Tongue (tissue), 2 donors: ENCODE results near the gene ACTL6B. TPM values are rescaled to one million over a fixed set of nuclear protein-coding genes. Genes with fewer than 3 reads are reported as not detected.
"Not testable (repeated sequence)": the region's sequence is repeated elsewhere in the genome, so short reads cannot be mapped to it uniquely, and the experiment has no call there.

Source experiments
- DNase-seq: peaks from one replicate; pipeline ENCODE4 v3.0.0-alpha.2; 2015
- total RNA-seq: library from RNA; depleted of rRNA; stranded (reverse); fragments of >200 nt; gene quantifications from one replicate; pipeline ENCODE4 v1.2.3, GENCODE V29; 2014

ACTL6B gene
- total RNA-seq, 1 donor from 2014 or later, result not detected

DNA sequence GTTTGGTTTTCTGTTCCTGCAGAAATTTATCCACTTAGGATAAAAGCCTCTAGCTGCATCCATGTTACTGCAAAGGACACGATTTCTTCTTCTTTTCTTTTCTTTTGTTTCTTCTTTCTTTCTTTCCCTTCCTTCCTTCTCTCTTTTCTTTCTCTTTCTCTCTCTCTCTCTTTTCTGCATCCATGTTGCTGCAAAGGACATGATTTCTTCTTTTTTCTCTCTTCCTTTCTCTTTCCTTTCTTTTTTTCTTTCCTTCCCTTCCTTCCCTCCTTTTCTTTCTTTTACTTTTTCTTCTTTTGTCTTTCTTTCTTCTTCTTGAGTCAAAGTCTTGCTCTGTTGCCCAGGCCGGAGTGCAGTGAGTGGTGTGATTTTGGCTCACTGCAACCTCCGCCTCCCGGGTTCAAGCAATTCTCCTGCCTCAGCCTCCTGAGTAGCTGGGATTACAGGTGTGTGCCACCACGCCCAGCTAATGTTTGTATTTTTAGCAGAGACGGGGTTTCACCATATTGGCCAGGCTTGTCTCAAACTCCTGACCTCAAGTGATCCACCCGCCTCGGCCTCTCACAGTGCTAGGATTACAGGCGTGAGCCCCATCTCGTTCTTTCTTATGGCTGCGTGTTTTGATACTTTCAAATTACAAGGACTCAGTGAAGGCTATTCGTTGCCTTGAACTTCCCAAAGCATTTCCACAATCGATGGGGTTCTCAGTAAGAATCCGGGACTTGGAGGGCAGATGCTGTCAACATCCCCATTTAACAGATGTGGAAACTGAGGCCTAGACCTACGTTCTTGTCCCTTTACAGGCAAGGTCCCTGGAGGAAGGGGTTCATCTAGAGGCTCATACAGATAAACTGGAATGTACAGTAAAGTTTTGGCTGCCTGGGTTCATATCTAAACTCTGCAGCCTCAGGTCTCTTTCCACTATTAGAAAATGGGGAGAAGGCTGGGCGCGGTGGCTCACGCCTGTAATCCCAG lies 15.4 kb upstream of the ACTL6B start:
- DNase-seq, result no peak

- no peak for DNase-seq
Measured at GRCh38 chr7:100670074-100670473, 13.8 kb upstream of the ACTL6B start.

- DNase-seq, result not testable (repeated sequence)
Measured at GRCh38 chr7:100669106-100669505, 12.9 kb upstream of the ACTL6B start.

DNA sequence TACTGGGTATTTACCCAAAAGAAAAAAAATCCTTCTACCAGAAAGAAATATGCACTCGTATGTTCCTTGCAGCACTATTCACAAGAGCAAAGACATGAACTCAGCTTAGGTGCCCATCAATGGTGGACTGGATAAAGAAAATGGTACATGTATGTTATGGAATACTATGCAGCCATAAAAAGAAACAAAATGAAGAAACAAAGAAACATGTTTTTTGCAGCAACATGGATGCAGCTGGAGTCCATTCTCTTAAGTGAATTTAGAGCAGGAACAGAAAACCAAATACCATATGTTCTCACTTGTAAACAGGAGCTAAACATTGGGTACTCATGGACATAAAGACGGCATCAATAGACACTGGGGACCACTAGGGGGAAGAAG lies 11.8 kb upstream of the ACTL6B start:
- no peak for DNase-seq

DNA sequence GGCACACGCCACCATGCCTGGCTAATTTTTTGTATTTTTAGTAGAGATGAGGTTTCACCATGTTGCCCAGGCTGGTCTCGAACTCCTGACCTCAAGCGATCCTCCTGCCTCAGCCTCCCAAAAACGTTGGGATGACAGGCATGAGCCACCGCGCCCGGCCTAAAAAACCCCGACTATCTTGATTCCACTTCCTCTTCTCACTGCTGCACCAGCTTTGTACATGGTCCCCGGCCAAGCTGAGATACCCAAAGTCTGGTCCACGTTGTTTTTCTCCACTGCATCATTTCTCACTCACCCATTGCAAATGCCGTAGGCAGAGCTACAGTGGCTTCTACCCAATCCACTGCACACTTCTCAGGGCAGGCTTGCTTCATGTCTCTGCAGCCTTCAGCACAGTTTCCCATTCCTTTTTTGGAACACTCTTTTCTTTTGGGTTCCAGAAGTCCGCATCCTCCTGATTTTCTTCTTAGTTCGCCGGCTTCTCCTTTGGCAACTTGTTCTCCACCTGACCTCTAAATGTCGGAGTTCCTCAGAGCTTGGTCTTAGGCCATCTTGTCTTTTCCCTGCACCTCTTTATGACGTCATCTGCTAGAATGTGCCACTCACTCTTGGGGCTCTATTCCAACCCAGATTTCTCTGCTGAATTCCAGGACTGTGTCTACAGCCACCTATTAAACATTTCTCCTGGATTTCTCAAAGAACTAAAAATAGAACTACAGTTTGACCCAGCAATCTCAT lies 11.3 kb upstream of the ACTL6B start:
- DNase-seq, result no peak

DNA sequence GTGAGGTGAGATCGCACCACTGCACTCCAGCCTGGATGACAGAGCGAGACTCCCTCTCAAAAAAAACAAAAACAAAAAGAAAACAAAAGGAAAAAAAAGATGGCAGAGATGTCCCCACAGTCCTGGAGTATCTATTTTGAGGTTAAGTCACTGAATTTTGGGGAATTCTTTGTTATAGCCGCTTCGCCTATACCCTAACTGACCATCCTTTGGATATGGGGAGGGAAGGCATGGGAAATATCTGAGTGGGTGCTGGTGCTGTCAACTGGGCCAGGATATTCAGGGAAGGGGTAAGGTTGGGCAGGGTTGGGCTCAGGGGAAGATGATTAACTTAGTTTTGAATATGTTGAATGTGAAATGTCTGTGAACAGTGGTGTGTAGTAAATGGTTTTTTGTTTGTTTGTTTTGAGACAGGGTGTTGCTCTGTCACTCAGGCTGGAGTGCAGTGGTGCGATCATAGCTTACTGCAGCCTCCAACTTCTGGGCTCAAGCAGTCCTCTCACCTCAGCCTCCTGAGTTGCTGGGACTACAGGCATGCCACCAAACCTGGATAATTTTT lies 9.0 kb upstream of the ACTL6B start:
- DNase-seq, result no peak

DNA sequence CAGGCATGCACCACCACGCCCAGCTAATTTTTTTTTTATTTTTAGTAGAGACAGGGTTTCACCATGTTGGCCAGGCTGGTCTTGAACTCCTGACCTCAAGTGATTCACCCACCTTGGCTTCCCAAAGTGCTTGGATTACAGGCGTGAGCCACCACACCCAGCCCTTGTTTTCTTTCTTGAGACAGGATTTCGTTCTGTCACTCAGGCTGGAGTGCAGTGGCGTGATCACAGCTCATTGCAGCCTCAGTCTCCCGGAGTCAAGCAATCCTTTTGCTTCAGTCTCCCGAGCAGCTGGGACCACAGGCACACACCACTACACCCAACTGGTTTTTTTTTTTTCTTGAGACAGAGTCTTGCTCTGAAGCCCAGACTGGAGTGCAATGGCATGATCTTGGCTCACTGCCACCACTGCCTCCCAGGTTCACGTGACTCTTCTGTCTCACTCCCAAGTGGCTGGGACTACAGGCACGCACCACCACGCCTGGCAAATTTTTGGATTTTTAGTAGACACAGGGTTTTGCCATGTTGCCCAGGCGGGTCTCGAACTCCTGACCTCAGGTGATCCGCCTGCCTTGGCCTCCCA lies 6.0 kb upstream of the ACTL6B start:
- DNase-seq, result not testable (repeated sequence)

DNA sequence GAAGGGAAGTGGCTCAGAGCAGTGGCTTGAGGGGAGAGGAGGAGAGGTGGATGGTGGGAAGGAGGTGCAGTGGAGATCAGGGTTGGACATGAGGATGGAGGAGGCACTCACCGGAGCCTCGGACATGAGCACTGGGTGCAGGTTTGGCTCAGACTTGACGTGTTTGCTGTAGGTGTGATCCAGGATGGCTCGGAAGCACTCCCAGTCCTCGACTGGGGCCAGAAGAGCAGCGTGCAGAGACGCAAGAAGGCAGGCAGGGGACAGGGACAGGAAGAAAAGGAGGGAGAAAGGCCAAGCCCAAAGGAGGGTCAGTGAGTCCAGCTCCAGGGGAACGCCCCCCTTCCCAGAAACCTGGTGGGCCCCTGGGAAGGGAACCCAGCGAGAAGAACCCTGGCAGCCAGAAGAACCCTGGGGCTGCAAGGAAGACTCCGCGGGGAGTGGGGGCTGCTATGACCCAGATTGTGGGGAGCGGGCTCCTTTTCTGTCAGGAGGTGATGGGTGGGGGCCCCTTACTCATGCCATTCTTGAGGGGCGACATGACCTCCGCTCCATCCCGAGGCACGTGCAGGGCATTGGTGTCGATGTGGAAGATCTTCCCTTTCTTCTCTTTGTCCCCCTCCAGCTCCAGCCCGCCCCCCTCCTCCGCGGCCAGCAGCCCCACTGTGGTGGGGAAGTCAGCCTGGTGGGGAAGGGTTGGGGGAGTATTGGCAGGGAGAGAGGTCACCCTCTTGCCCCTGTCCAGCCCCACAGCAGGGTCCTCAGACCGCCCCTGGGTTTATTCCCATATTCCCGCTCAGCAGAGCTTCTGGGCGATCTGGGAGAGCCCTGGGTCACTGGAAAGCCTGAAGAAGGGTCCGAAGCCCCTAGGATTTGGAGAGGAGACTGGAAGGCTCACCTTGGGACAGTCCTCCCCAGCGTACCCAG lies 1.1 kb downstream of the ACTL6B start:
- DNase-seq, result no peak

DNA sequence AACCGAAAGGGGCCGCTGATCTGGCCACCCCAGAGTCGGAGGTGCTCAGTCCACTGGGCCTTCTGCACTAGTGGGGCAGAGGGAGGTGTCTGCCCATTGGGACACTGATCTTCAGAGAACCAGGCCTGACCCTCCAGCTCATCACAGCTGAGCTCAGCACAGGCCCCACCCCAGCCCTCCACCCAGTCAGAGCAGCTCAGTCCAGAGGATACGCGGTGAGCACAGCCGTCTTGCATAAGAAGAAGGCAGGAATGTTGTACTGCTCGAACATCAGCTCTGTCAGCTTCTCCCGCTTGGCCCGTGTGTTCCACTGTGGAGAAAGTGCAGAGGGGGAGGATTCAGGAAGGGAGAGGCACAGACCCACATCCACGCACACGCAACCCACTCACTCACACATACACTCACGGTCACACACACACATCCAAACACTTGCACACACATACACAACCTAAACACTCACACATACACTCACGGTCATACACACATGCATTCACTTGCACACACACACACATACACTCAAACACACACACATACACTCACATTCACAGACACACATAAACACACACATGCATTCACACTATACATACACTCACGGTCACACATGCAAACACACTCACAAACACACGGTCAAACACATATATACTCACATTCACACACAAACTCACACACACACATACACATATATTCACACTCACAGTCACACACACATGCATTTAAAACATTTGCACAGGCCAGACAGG lies 6.3 kb downstream of the ACTL6B start:
- no peak for DNase-seq

GRCh38 chr7:100642534-100642907 lies 13.7 kb downstream of the ACTL6B start:
- DNase-seq, result no peak

- no peak for DNase-seq
Measured at GRCh38 chr7:100641860-100642533, 14.3 kb downstream of the ACTL6B start.

- DNase-seq, result peak; percentile 26
Measured at GRCh38 chr7:100641463-100641859, 14.8 kb downstream of the ACTL6B start, which contains the start of gene TFR2. TFR2 (minus strand) TSS chr7:100641552; CDS start chr7:100641509, 43 bp downstream.

DNA sequence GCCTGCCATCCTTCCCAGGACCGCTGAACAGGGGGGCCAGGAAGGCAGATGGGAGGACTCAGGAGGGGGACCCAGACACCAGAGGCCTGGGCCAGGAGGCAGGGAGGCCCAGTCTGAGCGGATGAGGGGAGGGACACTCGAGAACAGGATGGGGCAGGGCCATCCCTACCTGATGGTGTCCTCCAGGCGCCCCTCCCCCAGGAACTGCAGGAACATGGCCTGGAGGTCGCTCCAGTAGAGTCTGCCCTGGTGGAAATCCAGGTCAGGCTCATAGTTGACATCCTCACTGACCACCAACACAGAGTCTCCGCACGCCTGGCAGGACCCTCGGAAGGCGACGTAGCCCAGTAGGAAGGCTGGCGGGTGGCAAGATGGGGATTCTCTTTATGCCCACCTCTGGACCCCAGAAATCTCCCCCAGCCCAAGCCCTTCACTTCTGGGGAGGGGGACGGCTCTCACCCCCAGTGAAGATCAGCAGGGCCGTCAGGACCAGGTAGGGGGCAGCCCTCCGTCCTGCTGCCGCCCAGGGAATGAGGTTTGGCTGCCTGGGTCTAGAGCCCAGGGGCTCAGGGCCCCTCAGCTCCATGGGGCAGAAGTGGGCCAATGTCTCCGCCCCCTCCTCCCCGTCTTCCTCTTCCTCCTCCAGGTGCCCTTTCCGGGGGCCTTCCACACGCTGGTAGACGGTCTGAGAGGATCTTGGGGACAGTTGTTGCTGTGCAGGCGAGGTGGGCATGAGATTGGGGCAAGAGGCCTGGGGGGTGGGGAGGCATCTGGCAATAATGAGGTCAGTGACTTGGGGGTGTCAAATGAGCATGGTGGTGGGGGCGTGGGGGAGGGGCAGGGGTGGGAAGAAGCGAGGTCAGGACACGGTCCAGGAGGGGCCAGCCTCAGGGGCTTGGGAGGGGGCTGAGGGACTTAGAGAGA lies 15.5 kb downstream of the ACTL6B start:
- DNase-seq, result no peak

- no peak for DNase-seq
Measured at GRCh38 chr7:100639995-100640516, 16.2 kb downstream of the ACTL6B start.

- peak; percentile 51 for DNase-seq
Measured at GRCh38 chr7:100632951-100633717, 23.1 kb downstream of the ACTL6B start.

- no peak for DNase-seq
Measured at GRCh38 chr7:100630066-100630465, 26.2 kb downstream of the ACTL6B start.

- DNase-seq, result no peak
Measured at GRCh38 chr7:100629117-100629716, 27.0 kb downstream of the ACTL6B start.

- no peak for DNase-seq
Measured at GRCh38 chr7:100627238-100627549, 29.1 kb downstream of the ACTL6B start.
